DND-41 (cell line): ENCODE results near the gene NLRC3.

ENCODE experiments used
- ATAC-seq: fragments of 200-7000 bp; cut with Tn5 transposase; 3 replicates; pipeline ENCODE4 v1.9.1; 2021; ENCODE audit warnings: low read depth; ENCODE audit not compliant: insufficient read depth
- DNase-seq: peaks from one replicate; pipeline ENCODE4 v3.0.0-alpha.2; 2020
- H2AFZ ChIP-seq: 2 replicates; pipeline ENCODE4 v1.6.0; 2012; ENCODE audit warnings: low read depth, low read length
- H3K27ac ChIP-seq: 2 replicates; pipeline ENCODE4 v1.5.1; 2012; ENCODE audit warnings: low read length, inconsistent platforms
- H3K27me3 ChIP-seq: fragments of 200-600 bp; sonication (generic); 2 replicates; pipeline ENCODE4 v1.6.0; 2012; ENCODE audit warnings: low read length, mild to moderate bottlenecking, inconsistent platforms; ENCODE audit not compliant: insufficient read depth, poor library complexity
- H3K36me3 ChIP-seq: 2 replicates; pipeline ENCODE4 v1.5.1; 2012; ENCODE audit warnings: low read length, inconsistent platforms; ENCODE audit not compliant: insufficient read depth
- H3K4me1 ChIP-seq: 2 replicates; pipeline ENCODE4 v1.5.1; 2012; ENCODE audit warnings: mild to moderate bottlenecking, low read length; ENCODE audit not compliant: insufficient read depth
- H3K4me2 ChIP-seq: 2 replicates; pipeline ENCODE4 v1.6.0; 2012; ENCODE audit warnings: mild to moderate bottlenecking, moderate library complexity, low read length, inconsistent platforms; ENCODE audit not compliant: insufficient read depth
- H3K4me3 ChIP-seq, 2 experiments: fragments of 200-600 bp in 1 of 2; shearing (Covaris generic) in 1 of 2; 2 replicates each; pipeline ENCODE4 v1.5.1; 2012 to 2016; ENCODE audit warnings: inconsistent platforms in 2 of 2, low read length in 2 of 2, mild to moderate bottlenecking in 2 of 2, low read depth in 1 of 2, moderate library complexity in 1 of 2
- H3K79me2 ChIP-seq: 2 replicates; pipeline ENCODE4 v1.6.0; 2012; ENCODE audit warnings: low read length, inconsistent platforms; ENCODE audit not compliant: insufficient read depth
- H3K9ac ChIP-seq: 2 replicates; pipeline ENCODE4 v1.6.0; 2012; ENCODE audit warnings: low read depth, mild to moderate bottlenecking, inconsistent platforms, low read length, moderate library complexity
- H3K9me3 ChIP-seq: 2 replicates; pipeline ENCODE4 v1.5.1; 2012; ENCODE audit warnings: low read length, moderate library complexity, mild to moderate bottlenecking, inconsistent platforms; ENCODE audit not compliant: insufficient read depth, severe bottlenecking
- H4K20me1 ChIP-seq: 2 replicates; pipeline ENCODE4 v1.6.0; 2012; ENCODE audit warnings: low read length; ENCODE audit not compliant: insufficient read depth
- EZH2 ChIP-seq: IDR thresholded peaks from 3 replicates; pipeline ENCODE4 v1.6.1; 2012; ENCODE audit warnings: borderline replicate concordance, low read depth, mild to moderate bottlenecking, moderate library complexity, low read length, inconsistent platforms; ENCODE audit not compliant: severe bottlenecking
- TF ChIP-seq, protein P1 (sequence below): IDR thresholded peaks from 2 replicates; pipeline ENCODE4 v1.5.1; 2012; ENCODE audit warnings: borderline replicate concordance, low read length, moderate library complexity, mild to moderate bottlenecking; ENCODE audit not compliant: poor library complexity, severe bottlenecking; ENCODE audit errors: extremely low read depth

Gene NLRC3

GRCh38 chr16:3577302-3577752, at the start of gene NLRC3:
Gene NLRC3 (minus strand): TSS chr16:3577403. CDS start chr16:3565036, 12,367 bp downstream.
- peaks cover 5% of the 10 kb centered on the region for H3K36me3 ChIP-seq
- peak within 1 kb of the TSS; percentile 96 for H3K27ac ChIP-seq
- ATAC-seq = peak; percentile 77

DNA sequence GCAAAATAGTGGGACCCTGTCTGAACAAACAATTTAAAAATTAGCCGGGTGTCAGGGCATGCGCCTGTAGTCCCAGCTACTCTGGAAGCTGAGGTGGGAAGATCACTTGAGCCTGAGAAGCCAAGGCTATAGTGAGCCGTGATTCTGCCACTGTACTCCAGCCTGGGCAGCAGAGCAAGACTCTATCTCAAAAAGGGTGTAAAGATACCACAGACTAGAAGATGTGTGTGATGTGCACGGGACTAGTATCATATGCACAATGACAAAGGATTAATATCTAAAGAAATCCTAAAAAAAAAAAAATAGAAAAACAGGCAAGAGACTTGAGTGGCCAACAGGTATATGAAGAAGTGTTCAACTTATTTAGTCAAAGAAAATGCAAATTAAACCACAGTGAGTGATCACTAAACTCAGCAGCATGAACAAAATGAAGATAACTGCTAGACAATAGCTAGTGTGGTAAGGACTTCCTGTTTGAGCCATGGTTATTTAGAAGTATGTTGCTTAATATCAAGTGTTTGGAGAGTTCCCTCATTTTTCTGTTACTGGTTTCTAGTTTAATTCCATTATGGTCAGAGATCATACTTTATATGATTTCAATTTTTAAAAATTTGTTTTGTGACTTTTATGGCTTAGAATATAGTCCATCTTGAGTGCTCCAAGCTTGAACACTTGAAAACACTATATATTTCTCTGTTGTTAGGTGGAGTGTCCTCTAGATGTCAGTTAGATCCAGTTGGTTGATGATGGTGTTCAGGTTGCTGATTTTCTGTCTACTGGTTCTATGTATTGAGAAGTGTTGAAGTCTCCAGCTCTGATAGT, 48.9 kb upstream of the NLRC3 start:
- Histone ChIP-seq H3K27ac (peak overlapping the region; percentile 76), H3K4me1 (peaks cover 19% of the 10 kb centered on the region), H3K4me2 (peak overlapping the region; percentile 47), H2AFZ (peak overlapping the region; percentile 30; the same call in 1 of the 2 replicates), H3K27me3 (no peaks in the 10 kb centered on the region), H3K4me3 (no peak overlapping the region), H3K79me2 (peaks cover 6% of the 10 kb centered on the region), H4K20me1 (no peaks in the 10 kb centered on the region), H3K36me3 (no peaks in the 10 kb centered on the region), H3K9ac (peak overlapping the region; percentile 23; the same call in 1 of the 2 replicates), H3K9me3 (no peaks in the 10 kb centered on the region)
- ATAC-seq = peak; percentile 88
- DNase-seq = no peak
- no peak for TF ChIP-seq EZH2
- TF ChIP-seq, protein P1, sequence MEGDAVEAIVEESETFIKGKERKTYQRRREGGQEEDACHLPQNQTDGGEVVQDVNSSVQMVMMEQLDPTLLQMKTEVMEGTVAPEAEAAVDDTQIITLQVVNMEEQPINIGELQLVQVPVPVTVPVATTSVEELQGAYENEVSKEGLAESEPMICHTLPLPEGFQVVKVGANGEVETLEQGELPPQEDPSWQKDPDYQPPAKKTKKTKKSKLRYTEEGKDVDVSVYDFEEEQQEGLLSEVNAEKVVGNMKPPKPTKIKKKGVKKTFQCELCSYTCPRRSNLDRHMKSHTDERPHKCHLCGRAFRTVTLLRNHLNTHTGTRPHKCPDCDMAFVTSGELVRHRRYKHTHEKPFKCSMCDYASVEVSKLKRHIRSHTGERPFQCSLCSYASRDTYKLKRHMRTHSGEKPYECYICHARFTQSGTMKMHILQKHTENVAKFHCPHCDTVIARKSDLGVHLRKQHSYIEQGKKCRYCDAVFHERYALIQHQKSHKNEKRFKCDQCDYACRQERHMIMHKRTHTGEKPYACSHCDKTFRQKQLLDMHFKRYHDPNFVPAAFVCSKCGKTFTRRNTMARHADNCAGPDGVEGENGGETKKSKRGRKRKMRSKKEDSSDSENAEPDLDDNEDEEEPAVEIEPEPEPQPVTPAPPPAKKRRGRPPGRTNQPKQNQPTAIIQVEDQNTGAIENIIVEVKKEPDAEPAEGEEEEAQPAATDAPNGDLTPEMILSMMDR = peak; percentile 47

More at GRCh38 chr16:3577302-3577752, at the start of gene NLRC3:
- peak within 1 kb of the TSS; percentile 86 for H3K9ac ChIP-seq
- DNase-seq = peak; percentile 84
- TF ChIP-seq, protein P1 = peak; percentile 1
- no peak for TF ChIP-seq EZH2
- peaks cover 23% of the 10 kb centered on the region for H3K79me2 ChIP-seq
- peak within 1 kb of the TSS; percentile 96 for H3K4me2 ChIP-seq
- H2AFZ ChIP-seq = peak within 1 kb of the TSS; percentile 75
- peaks cover 5% of the 10 kb centered on the region for H4K20me1 ChIP-seq
- peaks cover 52% of the 10 kb centered on the region for H3K4me1 ChIP-seq
- peak within 1 kb of the TSS; percentile 64 to 87; a peak in 3 of 4 replicates for H3K4me3 ChIP-seq
- no peaks in the 10 kb centered on the region for H3K9me3 ChIP-seq
- no peaks in the 10 kb centered on the region for H3K27me3 ChIP-seq

DNA sequence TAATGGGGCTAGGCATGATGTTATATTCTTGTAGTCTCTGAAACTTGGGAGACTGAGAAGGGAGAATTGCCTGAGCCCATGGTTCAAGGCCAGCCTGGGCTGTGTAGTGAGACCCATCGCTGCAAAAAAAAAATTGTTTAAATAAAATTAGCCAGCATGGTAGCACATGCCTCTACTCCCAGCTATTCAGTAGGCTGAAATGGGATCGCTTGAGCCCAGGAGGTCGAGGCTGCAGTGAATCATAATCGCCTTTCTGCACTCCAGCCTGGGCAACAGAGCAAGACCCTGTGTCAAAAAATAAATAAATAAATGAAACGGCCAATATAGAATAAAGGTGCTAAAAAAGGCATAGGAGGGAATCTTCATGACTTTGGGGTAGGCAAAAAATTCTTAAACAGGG, 48.1 kb upstream of the NLRC3 start:
- no peaks in the 10 kb centered on the region for H4K20me1 ChIP-seq
- H3K27me3 ChIP-seq = no peaks in the 10 kb centered on the region
- TF ChIP-seq, protein P1 = no peak
- TF ChIP-seq EZH2 = no peak
- no peak overlapping the region for H3K27ac ChIP-seq
- H3K4me3 ChIP-seq = no peak overlapping the region
- no peak overlapping the region for H3K9ac ChIP-seq
- H3K4me2 ChIP-seq = no peak overlapping the region
- H3K9me3 ChIP-seq = no peaks in the 10 kb centered on the region
- H3K4me1 ChIP-seq = peaks cover 19% of the 10 kb centered on the region
- H2AFZ ChIP-seq = no peak overlapping the region
- H3K79me2 ChIP-seq = peaks cover 6% of the 10 kb centered on the region
- no peaks in the 10 kb centered on the region for H3K36me3 ChIP-seq
- ATAC-seq = no peak
- DNase-seq = no peak
